Inflammatory macrophage treated with lipopolysaccharide for 1 hour (primary cell): ENCODE results near the gene RSPH1.

Experiments used
- DNase-seq, 2 donors: peaks; one replicate each; pipeline ENCODE4 v3.0.0-alpha.2; 2020 to 2022

Gene RSPH1

GRCh38 chr21:42496120-42496838 lies at the start of gene RSPH1:
Gene RSPH1, minus strand, starts transcription at chr21:42496224. Its CDS starts 38 bp downstream, at chr21:42496186.
- DNase-seq = peak; percentile 98 to 99

DNA sequence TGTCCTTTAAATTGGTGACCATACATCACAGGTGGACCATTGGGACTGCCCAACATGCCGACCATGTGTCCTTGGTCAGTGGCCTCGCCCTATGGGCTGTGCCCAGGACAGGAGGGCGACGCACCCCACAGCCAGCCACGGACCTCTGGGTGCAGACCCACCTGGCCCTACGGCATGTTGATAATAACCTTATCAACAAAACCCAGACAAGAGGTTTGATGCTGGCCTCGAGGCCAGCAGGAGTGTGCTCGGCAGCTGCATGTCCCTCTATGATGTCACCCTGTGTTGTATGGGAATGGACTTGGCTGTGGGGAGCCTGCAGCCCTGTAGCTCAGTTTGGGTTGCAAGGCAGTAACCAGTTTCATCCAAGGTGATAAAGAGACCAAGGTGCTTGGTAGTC lies 49.7 kb upstream of the RSPH1 start:
- no peak for DNase-seq

GRCh38 chr21:42545317-42545716 lies 49.3 kb upstream of the RSPH1 start:
- no peak for DNase-seq

- DNase-seq = no peak
These were observed 48.5 kb upstream of the RSPH1 start for GRCh38 chr21:42544544-42544943.

DNA sequence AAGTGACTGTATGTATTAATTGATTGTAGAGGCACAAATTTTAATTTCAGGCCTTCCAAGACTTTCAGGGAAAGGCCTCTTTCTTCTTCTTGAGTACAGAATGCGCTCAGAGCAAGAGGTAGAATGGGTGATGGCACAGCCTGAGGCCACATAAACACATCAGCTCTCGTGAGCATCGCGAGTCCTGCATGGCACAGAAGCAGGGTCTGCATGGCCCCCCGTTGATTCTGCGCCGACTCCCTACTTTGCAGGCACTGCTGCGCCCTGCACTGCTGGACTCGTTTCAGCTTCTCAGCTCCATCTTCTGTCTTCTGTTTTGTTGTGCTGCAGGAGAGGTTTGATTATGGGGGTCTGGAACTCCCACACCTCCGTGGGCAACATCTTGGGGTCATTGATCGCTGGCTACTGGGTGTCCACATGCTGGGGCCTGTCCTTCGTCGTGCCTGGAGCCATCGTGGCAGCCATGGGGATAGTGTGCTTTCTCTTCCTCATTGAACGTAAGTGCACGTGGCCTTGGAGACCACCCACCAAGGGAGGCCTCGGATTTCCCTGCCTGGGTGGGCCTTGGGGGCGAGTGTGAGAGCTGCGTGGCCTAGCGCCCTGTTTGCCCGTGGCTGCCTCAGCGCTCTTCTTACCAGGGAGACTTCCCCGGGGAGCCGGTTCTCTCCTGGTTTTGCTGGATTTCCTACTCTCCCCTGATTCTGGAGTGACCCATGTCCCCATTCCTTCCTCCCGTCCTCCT lies 47.3 kb upstream of the RSPH1 start:
- no peak for DNase-seq

DNA sequence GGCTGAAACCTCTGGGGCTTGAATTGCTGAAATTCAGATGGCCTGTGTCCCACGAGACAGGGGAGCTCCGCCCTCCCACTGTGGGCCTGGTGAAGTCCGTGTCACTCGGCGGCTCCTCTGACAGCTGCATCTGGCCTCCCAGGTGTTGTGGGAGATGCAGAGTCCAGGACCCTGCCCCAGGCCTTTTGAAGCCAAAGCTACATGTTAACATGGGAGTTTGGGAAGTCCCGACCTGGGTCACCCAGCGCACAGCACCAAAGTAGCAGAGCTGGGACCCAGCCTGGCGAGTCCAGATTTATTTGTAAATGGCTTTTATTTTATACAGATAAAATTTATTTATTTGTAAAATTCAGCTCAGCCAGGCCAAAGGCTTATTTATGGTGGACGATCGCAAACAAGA lies 46.6 kb upstream of the RSPH1 start:
- DNase-seq = no peak

DNA sequence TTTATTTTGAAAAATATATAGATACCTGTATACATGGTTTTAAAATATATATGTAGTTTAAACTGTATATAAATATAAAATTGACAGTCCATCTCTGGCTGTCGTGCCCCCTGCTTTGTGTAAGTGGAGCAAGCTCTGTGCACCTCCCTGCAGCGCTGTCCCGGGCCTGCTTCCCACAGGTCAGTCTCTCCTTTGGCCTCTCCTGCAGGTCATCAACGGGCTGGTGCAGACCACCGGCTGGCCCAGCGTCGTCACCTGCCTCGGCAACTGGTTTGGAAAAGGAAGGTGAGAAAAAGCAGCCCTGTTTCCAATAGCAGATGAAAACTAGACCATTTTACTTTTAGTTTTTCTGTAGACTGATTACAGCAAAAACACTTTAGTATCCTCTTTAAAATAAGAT lies 46.2 kb upstream of the RSPH1 start:
- DNase-seq = no peak

- DNase-seq = no peak
These were observed 45.6 kb upstream of the RSPH1 start for GRCh38 chr21:42541618-42542017.

GRCh38 chr21:42541174-42541573 lies 45.1 kb upstream of the RSPH1 start:
- DNase-seq = no peak

DNA sequence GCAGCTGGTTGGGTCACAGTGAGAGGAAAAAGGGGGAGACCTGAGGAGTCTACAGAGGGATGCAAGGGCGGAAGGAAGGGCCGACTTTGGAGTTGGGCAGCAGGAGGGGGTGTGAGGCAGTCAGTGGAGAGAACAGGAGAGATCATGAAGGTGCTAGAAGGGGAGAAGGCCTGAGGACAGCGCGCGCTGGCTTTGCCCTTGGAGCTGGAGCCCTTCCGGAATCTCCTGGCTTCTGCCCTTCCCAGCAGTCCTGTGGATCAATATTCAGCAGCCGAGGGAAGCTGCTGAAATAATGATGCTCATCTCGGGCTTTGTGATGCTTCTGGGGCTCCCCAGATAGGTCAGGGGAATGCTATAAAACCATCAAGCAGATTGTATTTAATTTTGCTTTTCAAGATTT lies 44.4 kb upstream of the RSPH1 start:
- DNase-seq = no peak

DNA sequence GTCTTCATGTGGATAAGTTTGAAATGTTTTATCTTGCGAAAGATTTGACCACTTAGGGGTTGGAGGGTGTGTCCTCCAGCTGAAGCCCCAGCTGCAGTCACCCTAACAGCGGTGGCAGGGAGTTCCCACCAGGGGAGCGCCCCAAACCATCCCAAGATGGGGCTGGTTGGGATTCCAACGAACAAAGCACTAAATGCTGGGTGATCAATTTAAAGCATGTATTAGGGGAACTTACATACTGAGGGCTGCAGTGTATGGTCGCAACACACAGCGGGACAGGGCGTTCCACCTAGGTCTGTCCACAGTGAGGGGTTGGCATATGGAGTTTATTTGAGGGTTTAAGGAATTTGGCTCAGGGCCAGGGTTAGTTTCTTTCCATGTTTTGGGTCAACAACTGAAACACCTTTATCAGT lies 43.9 kb upstream of the RSPH1 start:
- no peak for DNase-seq

DNA sequence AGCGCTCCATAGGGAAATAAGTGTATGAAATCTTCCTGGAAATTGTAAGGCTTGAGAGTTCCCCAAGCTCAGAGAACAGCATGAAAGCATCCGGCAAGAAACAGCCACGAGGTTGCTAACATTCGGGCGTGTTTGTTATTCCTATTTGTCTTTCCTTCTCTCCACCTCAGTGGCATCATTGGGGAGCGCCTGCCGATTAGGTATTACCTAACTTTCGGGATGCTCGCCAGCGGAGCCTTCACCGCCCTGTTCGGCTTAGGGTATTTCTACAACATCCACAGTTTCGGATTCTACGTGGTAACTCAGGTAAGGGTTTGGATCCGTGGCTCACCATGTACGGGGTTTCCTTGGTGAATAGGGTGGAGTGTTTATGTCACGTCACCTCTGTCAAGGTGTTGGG lies 43.3 kb upstream of the RSPH1 start:
- DNase-seq = no peak

DNA sequence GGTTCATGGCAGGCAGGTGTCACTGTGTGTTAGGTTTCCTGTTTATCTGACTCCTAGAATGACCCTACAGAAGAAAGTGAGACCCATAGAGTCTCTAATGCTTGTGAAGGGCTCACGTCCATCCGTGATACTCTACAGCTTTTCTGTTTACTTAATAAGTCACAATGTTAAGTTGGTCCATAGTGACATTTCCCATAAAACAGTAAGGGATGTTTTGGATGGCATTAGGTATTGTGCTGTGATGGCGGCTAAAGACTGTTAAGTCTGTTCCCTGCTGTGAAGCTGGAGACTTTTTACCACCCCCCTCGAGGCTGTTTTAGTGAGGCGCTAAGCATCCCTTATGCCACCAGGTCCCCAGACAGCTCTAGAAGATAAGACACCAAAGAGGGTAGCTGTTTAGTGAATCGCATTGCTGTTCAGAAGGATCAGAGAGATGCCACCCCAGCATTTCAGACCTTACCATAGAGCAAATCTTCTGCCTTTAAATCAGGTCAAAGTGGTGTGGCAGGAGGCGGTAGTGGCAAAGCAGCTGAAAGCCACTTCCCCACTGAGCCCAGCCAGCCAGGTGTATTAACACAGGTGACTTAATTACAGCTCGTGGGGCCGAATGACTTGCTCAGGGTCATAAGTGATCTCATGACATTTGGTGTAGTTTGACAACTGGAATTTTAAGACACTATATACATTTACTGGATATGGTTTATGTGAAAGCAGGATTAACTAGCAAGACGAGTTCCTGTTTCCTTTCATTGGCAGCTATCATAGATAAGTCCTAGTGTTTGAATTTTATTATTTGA lies 42.7 kb upstream of the RSPH1 start:
- no peak for DNase-seq

DNA sequence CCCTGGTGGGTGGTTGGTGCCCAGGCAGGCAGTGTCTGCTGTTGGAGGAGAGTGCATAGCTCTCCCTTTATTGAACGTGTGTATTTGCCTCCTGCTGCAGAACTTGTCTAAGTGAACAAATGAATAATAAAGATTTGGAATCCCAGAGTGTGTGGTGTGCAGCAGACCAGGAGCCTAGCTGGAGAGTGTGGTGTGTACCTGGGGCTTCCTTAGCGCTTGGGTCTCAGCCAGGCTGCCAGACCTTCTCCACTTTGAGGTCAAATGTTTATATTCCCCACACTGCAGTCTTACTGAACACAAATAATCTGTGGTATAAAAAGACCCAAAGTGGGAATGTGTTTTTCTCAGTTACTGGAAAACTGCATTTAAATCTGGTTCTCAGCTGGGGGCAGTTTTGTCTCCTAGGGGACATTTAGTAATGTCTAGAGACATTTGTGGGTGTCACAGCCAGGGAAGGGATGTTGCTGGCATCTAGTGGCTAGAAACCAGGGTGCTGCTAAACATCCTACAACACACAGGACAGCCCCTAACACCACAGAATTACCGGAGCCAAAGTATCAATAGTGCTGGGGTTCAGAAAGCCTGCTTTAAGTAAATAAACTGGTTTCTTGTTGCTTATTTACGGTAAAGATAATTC lies 41.2 kb upstream of the RSPH1 start:
- DNase-seq = peak in 1 of 2 donors; percentile 9

GRCh38 chr21:42536601-42537000 lies 40.6 kb upstream of the RSPH1 start:
- no peak for DNase-seq

DNA sequence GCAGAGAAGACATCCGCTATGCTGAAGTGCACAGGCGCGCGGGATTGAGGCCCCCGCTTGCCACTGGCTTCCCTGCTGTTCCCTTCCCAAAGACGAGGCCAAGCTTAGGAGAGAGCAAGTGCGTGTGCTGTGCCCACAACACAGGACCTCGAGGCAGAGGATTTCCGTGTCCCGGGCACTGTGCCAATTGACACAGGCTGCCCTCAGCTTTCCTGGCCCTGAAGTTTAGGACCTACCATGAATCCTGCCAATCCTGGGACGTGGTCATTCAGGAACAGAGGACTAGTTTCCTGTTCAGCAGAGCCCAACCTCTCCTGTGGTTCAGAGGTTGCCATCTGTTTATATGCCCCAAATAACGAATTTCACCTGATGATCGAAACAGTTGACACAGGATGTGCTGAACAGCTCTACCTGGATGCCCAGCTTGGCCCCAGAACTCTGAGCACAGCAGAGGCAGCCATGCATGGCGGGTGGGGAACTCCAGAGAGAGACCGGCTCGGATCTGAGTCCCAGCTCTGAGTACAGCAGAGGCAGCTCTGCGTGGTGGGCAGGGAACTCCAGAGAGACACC lies 39.7 kb upstream of the RSPH1 start:
- DNase-seq = no peak

DNA sequence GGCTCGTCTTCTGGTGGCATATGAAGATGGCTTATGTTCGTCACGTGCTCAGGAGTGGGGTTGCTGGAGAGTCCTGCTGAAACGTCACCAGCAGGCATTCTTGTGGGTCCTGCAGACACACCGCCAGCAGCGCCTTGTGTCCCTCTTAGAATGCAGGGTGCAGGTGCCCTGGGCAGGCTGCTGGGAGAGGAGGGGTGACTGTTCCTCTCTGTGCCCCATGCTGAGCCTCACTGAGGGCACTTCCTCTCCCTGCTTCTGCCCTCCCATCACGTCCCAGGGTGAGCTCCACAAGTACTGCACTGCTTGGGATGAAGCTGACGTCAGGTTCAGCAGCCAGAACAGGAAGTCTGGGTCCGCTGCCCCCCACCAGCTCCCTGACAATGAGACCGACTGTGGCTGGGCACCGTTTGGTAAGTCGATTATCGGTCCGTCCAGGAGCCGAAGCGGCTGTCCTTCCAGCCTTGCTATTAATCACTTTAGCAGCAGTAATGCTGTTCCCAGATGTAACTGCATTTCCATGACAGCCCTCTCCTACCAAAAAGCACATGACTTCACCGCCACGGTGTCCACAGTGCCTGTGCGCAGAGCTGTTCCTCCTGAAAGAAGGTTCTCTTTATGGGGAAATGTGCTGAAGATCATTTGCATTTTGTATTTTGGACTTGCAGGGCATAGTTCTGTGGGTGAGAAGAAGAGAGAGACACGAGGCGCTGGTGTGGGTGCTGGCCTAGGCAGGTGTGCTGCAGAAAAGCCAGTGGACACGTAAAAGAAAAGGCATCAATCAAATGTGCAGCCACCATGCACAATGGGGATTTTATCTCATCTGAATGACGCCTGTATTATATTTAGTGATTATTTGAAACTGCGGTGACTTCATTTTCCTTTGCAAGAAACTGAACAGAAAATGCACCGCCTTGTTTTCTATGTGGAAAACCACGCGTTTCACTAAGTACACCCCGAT lies 38.7 kb upstream of the RSPH1 start:
- DNase-seq = peak; percentile 44 to 71

GRCh38 chr21:42533963-42534355 lies 37.9 kb upstream of the RSPH1 start:
- DNase-seq = no peak

DNA sequence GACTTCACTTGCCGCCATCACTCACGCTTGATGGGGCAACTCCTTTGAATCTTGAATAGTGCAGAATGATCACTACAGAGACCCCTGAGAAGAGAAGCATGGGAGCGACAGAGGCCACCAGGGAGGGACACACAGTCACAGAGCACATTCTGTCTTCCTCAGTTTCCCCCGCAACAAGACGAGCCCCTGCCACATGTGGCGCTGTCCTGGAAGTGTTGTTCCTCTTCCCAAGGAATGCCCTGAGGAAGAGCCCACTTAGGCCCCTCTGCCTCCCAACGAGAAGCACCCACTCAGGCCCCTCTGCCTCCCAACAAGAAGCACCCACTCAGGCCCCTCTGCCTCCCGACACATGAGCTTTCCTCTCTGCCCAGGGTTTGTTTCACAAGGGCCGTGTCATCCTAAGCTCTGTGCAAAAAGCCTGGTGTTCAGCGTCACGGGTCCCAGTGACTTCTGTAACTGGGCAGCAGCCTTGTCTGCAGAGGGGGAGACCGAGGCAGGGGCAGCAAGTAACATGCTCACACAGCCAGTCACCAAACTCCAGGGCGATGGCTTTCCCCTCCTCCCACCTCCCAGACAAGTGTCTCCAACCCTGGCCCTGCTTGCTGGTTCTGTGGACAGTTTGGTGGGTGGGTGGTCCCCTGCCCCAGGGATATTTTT lies 37.4 kb upstream of the RSPH1 start:
- DNase-seq = no peak

GRCh38 chr21:42532466-42533181 lies 36.6 kb upstream of the RSPH1 start:
- peak; percentile 47 to 61 for DNase-seq
